HG02885 (cell line): Measurements from ENCODE around the gene RASAL2.
"Not testable (repeated sequence)": the region's sequence is repeated elsewhere in the genome, so short reads cannot be mapped to it uniquely, and the experiment has no call there.

Experiments used
- ATAC-seq: cut with Tn5 transposase; IDR thresholded peaks from one replicate; pipeline ENCODE4 v1.9.1; 2021; ENCODE audit warnings: mild to moderate bottlenecking; ENCODE audit not compliant: unreplicated experiment, poor library complexity

Gene RASAL2

DNA sequence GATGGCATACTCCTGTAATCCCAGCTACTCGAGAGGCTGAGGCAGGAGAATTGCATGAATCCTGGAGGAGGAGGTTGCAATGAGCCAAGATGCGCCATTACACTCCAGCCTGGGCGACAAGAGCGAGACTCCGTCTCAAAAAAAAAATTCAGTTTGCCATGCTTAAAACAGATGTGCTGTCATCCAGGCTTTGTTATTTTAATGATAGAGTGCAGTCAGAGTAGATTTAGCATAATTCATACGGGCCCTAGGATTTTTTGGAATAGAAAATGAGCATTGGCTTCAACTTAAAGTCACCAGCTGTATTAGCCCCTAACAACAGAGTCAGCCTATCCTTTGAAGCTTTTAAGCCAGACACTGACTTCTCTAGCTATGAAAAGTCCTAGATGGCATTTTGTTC lies 124.6 kb downstream of the RASAL2 start:
- ATAC-seq = no peak

DNA sequence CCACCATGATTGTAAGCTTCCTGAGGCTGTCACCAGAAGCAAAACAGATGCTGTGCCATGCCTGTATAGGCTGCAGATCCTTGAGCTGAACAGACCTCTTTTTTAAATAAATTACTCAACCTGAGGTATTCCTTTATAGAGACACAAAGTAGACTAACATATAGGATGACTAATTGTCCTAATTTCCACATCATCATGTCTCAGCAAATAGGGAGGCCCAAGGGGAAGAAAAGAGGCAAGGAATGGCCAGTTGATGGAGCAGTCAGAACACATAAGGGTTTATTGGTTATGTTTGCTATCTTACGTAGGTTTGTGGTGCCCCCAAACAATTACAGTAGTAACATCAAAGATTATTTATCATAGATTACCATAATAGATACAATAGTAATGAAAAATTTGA lies 126.2 kb downstream of the RASAL2 start:
- no peak for ATAC-seq

DNA sequence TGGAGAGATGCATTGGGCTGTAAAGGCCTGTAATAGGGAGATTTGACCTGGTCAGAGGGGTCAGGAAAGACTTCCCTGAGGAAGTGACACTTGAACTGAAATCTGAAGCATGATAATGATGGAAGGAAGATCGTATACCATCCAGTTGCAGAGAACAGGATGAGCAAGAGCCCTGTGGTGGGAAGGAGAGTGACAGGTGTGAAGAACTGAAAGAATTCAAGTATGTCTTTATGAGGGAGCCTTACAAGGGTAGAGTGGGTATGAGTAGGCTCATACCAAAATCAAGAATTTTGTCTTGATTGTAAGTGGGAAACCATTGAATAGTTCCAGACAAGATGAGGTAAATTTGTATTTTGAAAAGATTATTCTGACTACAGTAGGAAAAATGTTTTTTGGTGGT lies 129.4 kb downstream of the RASAL2 start:
- no peak for ATAC-seq

DNA sequence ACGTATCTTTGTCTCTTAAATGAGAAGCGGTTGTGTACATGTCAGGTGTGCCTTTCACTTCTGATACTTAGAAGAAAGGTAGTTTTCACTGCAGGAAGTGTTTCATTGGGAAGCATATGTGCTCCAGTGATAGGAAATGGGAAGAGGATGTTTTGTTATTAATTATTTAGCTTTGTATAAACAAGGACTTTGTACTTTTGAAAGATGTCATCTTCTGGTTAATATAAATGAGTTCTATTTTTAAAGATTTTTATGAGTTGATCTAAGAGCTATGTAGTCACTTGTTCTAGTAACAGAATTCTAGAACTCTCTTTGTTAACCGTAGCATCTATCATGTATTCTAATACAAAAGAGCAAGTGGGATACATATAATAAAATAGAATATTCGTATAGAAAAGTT lies 130.5 kb downstream of the RASAL2 start:
- no peak for ATAC-seq

DNA sequence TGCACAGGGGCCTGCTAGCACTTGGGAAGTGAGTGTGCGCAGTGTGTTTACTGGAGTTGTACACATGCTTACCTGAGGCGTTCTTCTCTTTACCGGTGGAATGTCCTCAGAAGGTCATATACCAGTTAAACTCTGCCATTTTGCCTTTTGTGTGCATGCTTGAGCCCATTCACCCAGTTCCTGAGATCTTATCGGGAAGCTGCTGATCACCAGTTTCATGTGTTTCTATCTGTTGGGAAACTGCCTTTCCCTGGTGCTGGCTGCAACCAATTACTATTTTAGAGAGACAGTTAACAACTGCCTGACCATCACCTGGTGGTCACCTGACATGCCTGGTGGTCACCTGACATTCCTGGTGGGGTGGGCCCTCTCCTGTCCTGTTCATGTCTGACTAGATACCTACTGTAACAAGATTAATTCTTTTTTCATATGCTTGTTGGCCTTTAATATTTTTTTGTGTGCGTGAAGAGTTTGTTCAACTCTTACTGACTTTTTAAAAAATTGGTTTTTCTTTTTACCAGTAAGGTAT lies 137.0 kb downstream of the RASAL2 start:
- no peak for ATAC-seq

DNA sequence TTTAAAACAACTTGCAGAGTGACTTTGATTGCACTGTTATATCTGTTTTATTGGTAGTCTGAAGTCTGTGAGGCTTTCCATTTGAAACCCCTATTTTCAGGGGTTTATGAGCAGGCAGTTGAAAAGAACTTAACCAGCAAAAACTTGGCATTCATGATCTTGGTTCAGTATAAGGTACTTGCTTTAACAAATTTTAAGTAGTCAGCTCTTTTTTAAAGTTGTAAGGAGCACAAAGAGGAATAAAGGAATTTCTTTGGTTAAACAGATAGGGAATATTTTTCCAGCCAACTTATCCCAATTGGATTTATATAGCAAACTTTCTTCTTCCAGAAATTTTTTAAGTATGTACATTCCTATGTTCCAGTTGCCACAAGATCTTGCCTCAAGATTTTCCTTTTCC lies 138.2 kb downstream of the RASAL2 start:
- ATAC-seq = no peak

DNA sequence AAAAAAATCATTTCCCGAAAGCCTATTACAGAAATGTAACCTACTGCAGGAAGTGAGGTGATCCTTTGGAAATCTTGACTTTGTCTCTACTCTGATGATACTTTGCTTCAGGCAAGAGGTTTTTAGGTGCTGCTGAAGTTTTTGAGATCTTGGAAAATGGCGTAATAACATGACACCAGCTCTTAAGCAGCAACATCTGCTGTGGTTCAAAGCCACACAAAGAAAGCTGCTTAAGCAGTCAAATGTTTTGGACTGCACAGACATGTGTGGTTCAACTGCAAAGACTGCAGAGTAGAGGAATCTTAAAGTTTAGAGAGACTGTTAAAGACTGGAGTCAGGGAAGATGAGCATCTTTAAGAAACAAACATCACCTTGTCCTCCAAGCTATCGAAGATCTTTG lies 139.0 kb downstream of the RASAL2 start:
- ATAC-seq = no peak

DNA sequence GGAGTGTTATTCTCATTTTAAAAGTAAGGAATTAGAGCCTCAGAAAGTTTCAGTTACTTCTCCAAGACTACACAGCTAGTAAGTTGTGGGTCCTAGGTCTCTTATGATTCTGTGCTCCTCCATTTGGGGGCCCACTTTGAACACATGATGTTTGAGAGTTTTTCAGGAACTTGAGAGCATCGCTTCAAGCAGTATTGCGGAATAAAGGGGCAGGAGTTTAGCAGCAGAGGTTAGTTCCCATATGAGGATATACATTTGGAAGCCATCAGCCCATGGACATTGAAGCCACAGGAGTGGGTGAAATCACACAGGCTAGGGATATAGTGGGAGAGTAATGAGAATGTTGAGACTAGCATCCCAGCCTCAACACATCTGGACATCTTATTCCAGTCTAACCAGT lies 143.2 kb downstream of the RASAL2 start:
- ATAC-seq = no peak

DNA sequence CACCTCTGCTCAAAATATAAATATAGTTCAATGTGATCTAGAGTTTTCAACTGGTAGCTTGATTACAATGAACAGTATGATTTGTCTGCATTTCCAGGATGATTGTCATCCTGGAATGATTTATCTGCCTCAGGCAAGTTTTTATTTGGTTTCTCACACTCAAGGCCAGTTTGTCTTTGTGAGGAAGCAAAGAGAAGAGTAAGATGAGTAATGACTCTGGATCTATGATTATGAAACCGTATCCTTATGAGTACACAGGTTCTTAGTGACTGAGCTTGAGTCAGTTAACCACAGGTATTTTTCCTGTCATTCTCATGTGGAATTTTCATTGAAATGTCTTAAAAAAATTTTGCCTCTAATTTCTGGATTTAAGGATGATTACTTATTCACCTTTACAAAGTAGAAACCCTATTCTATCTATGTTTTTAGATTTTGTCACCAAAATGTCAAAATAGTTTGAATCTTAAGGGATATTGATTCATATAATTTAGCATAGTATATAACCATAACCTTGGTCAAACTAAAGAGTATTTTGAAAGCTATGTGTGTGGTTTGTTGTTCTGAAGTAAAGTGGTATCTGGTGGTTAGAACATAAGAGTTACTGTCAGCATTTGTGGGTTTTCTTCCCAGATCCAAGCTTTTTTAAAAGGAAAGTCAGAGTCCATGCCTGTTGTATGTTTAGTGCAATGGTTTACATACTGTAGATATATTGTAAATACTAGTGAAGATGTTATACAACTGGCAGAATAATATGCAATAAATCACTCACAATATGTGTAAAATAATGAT lies 145.0 kb downstream of the RASAL2 start:
- no peak for ATAC-seq

DNA sequence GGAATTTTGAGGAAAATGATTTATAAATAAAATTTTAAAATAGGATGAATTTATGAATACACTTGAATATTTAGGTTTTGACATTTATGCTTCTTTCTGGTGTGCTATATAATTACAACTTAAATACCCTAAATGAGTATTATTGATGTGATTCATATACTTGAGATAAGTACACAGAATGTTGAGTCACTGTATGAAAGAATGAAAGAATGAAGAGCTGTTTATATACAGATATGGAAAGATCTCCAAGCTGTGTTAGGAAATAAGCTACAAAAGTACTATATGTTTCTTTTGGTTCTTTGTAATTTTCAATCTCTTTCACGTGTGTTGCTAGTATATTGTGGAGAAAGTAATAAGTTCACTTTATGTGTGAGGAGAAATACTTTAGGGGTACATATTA lies 147.2 kb downstream of the RASAL2 start:
- ATAC-seq = no peak

DNA sequence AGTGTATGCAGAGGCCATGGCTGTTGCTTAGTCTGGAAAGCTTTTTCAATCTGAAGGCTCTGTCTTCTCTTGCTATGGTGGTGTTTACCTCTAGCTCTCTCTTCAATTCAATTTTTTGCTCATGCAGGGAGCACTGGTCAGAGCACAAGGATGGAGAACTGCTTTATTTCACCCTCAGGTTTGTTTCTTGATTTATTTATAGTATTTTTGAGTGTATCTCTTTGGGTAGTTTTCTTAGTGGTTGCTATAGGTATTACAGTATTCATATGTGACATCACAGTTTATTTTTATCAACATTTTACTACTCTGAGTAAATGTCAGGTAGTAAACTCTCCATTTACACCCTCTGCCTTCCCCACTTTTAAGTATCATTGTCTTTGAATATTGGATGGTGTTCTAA lies 147.9 kb downstream of the RASAL2 start:
- ATAC-seq = no peak

DNA sequence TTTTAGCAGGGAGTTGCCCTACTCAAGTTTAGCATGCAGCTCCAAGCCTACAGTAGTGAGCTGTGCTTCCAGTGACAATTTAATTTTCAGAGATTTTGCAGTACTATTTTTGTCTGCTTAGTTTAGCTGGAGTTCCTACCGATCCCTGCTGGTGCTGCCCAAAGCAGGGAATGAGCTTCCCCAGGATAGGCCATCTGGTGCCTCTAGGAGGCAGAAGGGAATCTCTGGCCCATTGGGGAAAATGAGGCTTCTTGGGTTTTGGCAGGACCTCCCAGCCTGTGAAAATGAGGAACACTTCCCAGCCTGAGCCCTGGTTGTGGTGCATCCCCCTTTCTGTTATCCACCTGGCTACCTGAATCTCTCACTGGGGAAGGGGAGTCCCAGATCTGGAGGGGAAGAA lies 149.2 kb downstream of the RASAL2 start:
- no peak for ATAC-seq

DNA sequence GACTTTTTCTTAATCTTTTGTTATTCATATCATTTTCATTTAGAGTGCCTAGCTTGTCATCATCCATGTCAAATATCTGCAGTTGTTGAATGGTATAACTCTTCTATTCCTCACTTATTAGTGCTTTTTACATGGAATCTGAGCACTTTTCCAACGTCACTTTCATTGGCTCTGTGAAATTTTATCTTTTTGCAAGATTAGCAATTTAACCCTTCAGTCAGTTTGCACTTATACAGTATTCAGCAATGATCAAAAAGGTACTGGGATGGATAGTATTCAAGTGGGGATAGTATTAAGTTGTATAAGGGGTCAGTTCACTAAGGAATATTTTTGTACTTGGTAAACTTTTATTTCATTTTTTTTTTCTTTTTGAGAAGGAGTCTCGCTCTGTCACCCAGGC lies 150.0 kb downstream of the RASAL2 start:
- ATAC-seq = no peak

DNA sequence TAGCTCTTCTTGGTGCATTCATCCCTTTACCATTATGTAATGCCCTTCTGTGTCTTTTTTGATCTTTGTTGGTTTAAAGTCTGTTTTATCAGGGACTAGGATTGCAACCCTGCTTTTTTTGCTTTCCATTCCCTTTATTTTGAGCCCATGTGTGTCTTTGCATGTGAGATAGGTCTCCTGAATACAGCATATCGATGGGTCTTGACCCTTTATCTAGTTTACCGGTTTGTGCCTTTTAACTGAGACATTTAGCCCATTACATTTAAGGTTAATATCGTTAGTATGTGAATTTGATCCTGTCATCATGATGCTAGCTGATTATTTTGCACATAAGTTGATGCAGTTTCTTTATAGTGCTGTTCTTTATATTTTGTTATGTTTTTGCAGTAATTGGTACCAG lies 154.4 kb downstream of the RASAL2 start:
- not testable (repeated sequence) for ATAC-seq

DNA sequence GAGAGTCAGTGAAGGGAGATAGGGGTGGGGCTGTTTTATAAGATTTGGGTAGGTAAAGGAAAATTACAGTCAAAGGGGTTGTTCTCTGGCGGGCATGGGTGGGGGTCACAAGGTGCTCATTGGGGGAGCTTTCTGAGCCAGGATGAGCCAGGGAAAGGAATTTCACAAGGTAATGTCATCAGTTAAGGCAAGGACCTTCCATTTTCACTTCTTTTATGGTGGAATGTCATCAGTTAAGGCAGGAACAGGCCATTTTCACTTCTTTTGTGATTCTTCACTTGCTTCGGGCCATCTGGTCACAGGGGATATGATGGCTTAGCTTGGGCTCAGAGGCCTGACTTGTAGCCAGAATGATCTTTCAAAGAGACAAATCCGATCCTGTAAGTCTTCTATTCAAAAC lies 159.7 kb downstream of the RASAL2 start:
- ATAC-seq = not testable (repeated sequence)

DNA sequence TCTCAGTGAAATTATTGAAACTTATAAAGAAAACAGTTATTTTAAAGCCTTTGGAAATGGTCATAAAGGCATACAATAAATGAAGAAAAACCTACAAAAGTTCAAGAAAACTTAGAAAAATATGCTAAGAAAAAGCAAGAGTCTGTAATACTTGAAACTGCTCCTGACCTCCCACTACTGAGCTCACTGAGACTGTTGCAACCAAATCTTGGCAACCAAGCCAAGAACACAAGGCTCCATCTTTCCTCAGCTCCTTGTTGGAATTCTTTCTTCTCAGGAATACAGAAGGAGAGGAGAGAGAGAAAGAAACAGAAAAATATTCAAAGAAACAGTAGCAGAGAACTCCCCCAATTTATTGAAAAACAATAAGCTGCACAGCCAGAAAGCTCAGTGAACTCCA lies 160.5 kb downstream of the RASAL2 start:
- no peak for ATAC-seq

DNA sequence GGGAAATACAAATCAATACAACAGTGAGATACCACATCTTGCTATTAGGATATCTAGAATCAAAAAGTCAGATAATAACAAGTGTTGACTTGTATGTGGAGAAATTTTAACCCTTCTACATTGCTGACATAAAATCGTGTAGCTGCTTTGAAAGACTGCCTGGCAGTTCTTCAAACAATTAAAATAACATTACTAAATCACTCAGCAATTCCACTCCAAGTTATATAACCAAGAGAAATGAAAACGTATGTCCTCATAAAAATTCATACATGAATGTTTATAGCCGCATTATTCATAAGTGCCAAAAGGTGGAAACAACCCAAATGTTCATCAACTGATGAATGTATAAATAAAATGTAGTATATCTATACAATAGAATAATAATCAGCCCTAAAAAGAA lies 164.6 kb downstream of the RASAL2 start:
- ATAC-seq = no peak

DNA sequence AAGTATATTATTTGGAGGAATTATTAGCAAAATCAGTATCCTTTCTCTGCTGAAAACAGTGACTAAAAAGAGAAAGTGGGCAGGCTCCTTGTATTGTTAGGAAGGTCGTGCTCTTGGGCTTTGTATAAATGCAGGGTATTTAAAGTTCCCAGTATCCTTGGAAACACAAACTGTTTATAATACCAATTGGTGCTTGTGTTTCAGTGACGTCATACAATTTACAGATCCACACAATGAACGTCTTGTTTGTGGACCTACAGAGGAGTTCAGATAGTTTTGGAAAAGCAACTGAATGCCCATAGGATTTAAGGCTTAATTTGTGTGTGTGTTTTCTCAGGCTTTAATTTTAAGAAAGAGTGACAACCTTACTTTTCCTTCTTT lies 168.2 kb downstream of the RASAL2 start:
- ATAC-seq = no peak

DNA sequence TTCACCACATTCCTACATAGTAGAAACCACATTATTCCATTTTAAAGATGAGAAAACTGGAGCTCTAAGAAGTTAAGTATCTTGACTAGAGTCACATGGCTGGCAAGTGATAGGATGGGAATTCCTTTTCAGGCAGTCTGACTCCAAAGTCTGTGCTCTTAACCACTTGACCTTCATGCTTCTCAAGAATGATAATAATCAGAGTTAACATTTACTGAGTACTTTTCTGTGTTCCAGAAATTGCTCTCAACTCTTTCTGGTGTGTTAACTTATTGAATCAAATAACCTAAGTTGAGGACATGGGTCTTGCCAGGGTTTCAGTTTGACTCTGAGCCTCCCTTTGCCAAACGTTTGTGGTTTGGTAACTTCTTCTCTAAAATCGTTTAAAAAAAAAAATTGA lies 169.4 kb downstream of the RASAL2 start:
- ATAC-seq = no peak

DNA sequence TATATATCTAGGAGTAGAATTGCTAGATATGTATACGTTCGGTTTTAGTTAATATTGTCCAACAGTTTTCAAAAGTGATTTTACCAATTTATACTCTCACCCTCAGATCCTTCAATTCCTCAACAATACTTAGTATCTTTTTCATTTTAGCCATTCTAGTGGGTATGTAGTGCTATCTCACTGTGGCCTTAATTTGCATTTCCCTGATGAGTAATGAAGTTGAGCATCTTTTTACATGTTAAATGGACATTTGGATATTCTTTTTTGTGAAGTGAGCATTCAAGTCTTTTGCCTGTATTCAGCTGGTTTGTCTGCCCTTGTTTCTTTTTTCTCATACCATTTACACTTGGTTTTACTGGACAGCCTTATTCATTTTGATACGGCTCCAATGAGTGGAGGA lies 172.2 kb downstream of the RASAL2 start:
- no peak for ATAC-seq

DNA sequence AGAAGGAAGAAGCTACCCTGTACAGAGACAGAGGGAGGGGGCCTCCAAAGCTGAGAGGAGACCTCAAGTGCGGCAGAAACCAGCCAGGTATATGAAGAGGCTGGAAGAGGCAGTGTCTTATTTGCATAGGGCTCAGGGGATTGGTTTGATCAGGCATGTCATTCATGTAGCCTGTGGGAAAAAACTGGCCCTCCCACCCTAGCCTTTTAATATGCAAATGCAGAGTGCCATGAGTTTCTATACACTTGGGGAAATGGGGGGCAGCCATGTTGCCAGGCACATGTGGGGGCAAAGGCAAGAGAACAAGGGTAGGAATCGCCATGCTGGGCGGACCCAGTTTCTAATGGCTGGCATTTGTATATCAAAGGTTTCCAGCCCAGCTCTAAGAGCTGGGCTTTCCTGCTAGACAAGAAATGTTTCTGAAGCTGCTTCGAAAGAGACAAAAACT lies 172.7 kb downstream of the RASAL2 start:
- ATAC-seq = no peak

DNA sequence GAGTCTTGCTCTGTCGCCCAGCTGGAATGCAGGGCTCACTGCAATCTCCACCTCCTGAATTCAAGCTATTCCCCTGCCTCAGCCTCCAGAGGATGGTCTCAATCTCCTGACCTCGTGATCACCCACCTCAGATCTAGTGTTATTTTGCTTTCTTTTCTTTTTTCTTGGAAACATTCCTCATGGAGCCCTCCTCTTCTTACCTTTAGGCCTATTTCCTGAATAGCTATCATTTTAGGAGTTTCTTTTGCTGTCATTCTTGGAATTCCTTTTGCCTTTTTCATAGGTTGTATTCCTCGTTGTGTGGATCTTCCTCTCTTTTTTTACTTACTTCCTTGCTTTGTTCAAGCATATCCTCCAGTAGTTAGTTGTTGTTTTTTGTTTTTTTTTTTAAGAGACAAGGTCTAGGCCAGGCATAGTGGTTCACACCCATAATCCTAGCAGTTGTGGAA lies 173.8 kb downstream of the RASAL2 start:
- ATAC-seq = no peak
